Naive thymus-derived CD8-positive, alpha-beta T cell (primary cell): Measurements from ENCODE around the gene AP4S1. TPM values are rescaled to one million over a fixed set of nuclear protein-coding genes. Genes with fewer than 3 reads are reported as not detected.
"Not testable (repeated sequence)": the region's sequence is repeated elsewhere in the genome, so short reads cannot be mapped to it uniquely, and the experiment has no call there.

ENCODE experiments used
- ATAC-seq, 2 donors: fragments of 150-1000 bp; cut with Tn5 transposase in 1 of 2; sonication (Bioruptor Pico), chemical (Tn5 transposase) in 1 of 2; 1 replicate in 1 of 2; 2 replicates in 1 of 2; pipeline ENCODE4 v1.10.0; 2021; ENCODE audit warnings: mild to moderate bottlenecking in 2 of 2, moderate library complexity in 2 of 2
- POLR2A ChIA-PET: fragments of 350-600 bp; sonication (Branson Sonifier 250); formaldehyde crosslinking; loops from one replicate; lab custom pipeline; 2021; ENCODE audit warnings: antibody characterized with exemption; lab: Charles Lee
- DNase-seq, 10 donors: peaks; one replicate each; pipeline versions ENCODE4 v3.0.0 to v3.0.0-alpha.2; 2020 to 2022
- H3K27ac Mint-ChIP-seq, 10 donors: one replicate each; pipeline ENCODE4 v1.8.0; 2020 to 2022; ENCODE audit warnings: mild to moderate bottlenecking in 10 of 10, mixed read lengths in 10 of 10, moderate library complexity in 4 of 10, inconsistent platforms in 1 of 10
- H3K27me3 Mint-ChIP-seq, 5 donors: one replicate each; pipeline ENCODE4 v1.8.0; 2021 to 2022; ENCODE audit warnings: mixed read lengths in 5 of 5
- H3K36me3 Mint-ChIP-seq, 3 donors: one replicate each; pipeline ENCODE4 v1.8.0; 2020 to 2022; ENCODE audit warnings: mixed read lengths in 3 of 3, mild to moderate bottlenecking in 2 of 3, inconsistent platforms in 1 of 3
- H3K4me1 Mint-ChIP-seq, 4 donors: one replicate each; pipeline ENCODE4 v1.8.0; 2021 to 2022; ENCODE audit warnings: mixed read lengths in 4 of 4
- H3K4me3 Mint-ChIP-seq, 10 donors: one replicate each; pipeline ENCODE4 v1.8.0; 2020 to 2022; ENCODE audit warnings: mild to moderate bottlenecking in 10 of 10, mixed read lengths in 10 of 10, moderate library complexity in 6 of 10, inconsistent platforms in 1 of 10
- H3K9me3 Mint-ChIP-seq, 9 donors: one replicate each; pipeline ENCODE4 v1.8.0; 2020 to 2022; ENCODE audit warnings: mixed read lengths in 9 of 9, mild to moderate bottlenecking in 3 of 9, inconsistent platforms in 1 of 9, moderate library complexity in 1 of 9
- polyA plus RNA-seq, 3 donors: library from polyadenylated mRNA; unstranded; fragments of 300-500 nt; fragmentation: Illumina TruSeq; gene quantifications; one replicate each; pipeline ENCODE4 v1.2.3, GENCODE V29; 2021
- total RNA-seq, 8 experiments: library from RNA in 2 of 8; stranded (reverse) in 2 of 8; gene quantifications; one replicate each; pipeline ENCODE4 v1.2.3 and lab custom pipeline; 2021 to 2026

The AP4S1 gene, protein sequence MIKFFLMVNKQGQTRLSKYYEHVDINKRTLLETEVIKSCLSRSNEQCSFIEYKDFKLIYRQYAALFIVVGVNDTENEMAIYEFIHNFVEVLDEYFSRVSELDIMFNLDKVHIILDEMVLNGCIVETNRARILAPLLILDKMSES
- total RNA-seq: 10 to 100 TPM; 19.2 to 22.2 TPM
- polyA plus RNA-seq: 10 to 100 TPM in 1 of 3 donors, 1 to 10 TPM in 2; 6.1 to 11.1 (median 8.3) TPM
- total RNA-seq (lab: John Stamatoyannopoulos, UW): 25.1 to 33.9 (median 27.1) reads per million in 6 experiments

DNA sequence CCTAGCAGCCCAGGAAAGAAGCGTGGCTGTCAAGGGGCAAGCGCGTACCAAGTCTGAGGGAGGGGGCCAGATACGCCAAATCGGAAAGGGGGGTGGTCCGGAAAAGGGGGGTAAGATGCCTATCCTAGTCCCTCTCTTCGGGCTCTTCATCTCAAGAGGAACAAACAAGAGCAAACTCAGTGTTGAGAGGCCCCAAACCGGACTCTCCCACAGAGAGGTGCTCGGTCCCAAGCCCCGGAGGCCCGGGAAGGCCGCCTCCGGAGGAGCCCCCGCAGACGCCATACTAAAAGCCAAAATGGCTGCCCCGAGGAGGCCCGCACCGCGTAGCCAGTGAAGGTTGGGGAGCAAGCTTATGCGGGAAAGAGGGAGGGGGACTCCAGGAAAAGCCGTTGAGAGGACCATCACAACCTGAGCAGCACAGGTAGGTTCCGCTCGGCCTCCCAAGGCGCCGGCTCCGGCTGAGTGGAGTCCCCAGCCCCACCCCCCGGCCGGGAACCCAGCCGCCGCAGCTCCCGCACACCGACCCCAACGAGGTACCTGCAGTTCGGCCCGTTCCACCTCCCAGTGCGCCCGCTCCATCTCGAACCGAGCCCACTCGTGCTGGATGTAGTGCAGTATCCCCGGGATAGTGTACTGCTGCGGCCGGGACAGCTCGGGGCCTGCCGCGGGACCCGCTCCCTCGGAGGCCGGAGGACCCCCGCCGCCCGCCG is at the start of gene AP4S1:
TSS of gene AP4S1 (plus strand) at position 283 of the 710 bp plus-strand sequence. CDS start 40,548 bp downstream, outside the sequence.
- DNase-seq (peak; percentile 26 to 69 (median 48)), ATAC-seq (peak; percentile 39 to 49)
- Mint-ChIP-seq H3K36me3 (peaks cover 0 to 14% (median 0%) of the 10 kb centered on the region in 3 donors), H3K27ac (peak within 1 kb of the TSS; percentile 91 to 98 (median 95)), H3K9me3 (no peaks in the 10 kb centered on the region), H3K27me3 (no peaks in the 10 kb centered on the region), H3K4me1 (peaks cover 34 to 62% (median 56%) of the 10 kb centered on the region in 4 donors), H3K4me3 (peak within 1 kb of the TSS; percentile 89 to 99 (median 96))
- POLR2A ChIA-PET: interaction anchor here (0.6 to 5.4 kb wide), 8 partner anchors 21 to 1914 kb away, joined by 3 to 59 read pairs (median 4); partner anchors contain the start of genes ARHGAP5, DTD2, HEATR5A and HECTD1

DNA sequence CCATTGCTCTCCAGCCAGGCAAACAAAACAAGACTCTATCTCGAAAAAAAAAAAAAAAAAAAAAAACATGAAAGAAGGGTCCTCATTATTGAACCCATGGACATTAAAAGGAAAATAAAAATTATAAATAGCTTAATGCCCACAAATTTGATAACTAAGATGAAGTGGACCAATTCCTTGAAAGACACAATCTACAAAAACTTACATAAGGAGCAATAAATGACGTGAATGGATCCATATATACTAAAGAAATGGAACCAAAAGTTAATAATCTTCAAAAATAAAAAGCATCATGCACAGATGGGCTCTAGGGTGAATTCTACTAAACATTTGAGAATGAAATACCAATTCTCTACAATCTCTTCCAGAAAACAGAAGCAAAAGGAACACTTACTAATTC is 47.7 kb upstream of the AP4S1 start:
- Mint-ChIP-seq H3K36me3 (peaks cover 6 to 11% (median 8%) of the 10 kb centered on the region in 3 donors), H3K9me3 (peaks cover 0 to 6% (median 0%) of the 10 kb centered on the region in 9 donors), H3K4me1 (peaks cover 16 to 58% (median 54%) of the 10 kb centered on the region in 4 donors), H3K4me3 (no peak overlapping the region), H3K27ac (peak overlapping the region in 3 of 10 donors; percentile 4 to 32 (median 14)), H3K27me3 (no peaks in the 10 kb centered on the region)
- no peak for ATAC-seq
- DNase-seq: no peak
- POLR2A ChIA-PET: interaction anchor here (0.7 kb wide), 2 partner anchors 223 to 504 kb away, joined by 3 to 5 read pairs; no protein-coding TSS in a partner anchor

DNA sequence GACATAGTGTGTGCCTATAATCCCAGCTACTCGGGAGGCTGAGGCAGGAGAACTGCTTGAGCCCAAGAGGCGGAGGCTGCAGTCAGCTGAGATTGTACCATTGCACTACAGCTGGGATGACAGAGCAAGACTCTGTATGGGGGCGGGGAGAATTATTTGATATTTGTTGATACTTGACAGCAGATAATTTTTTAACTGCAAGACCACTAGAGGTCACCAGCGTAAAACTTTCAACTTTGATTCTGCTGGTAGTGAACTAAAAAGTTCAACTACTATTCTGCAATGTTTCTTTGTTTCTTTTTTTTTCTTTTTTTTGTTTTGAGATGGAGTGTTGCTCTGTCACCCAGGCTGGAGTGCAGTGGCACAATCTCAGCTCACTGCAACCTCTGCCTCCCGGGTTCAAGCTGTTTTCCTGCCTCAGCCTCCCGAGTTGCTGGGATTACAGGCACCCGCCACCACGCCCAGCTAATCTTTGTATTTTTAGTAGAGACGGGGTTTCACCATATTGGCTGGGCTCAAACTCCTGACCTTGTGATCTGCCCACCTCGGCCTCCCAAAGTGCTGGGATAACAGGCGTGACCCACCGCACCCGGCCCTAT is 45.2 kb upstream of the AP4S1 start:
- H3K4me3 Mint-ChIP-seq, H3K36me3 Mint-ChIP-seq, H3K9me3 Mint-ChIP-seq, H3K27me3 Mint-ChIP-seq, POLR2A ChIA-PET: not testable (repeated sequence)
- H3K27ac Mint-ChIP-seq: peak overlapping the region in 7 of 10 donors; percentile 17 to 81 (median 32)
- ATAC-seq (peak; percentile 84 to 85), DNase-seq (peak in 9 of 10 donors; percentile 2 to 73 (median 49))
- H3K4me1 Mint-ChIP-seq: peaks cover 6 to 44% (median 33%) of the 10 kb centered on the region in 4 donors

DNA sequence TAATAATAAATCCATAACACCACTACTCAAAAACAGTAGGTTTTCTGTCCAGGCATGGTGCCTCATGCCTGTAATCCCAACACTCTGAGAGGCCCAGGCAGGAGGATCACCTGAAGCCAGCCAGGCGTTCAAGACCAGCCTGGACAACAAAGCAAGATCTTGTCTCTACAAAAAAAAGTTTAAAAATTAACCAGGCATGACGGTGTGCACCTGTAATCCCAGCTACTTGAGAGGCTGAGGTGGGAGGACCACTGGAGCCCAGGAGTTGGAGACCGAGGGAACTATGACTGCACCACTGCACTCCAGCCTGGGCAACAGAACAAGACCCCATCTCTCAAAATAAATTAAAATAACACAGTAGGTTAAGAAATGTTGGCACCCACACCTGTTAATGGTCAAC is 44.5 kb upstream of the AP4S1 start:
- Mint-ChIP-seq H3K4me1 (peaks cover 4 to 45% (median 29%) of the 10 kb centered on the region in 4 donors), H3K4me3 (no peak overlapping the region), H3K27me3 (no peaks in the 10 kb centered on the region), H3K9me3 (peaks cover 0 to 5% (median 0%) of the 10 kb centered on the region in 9 donors), H3K36me3 (peaks cover 4 to 9% (median 8%) of the 10 kb centered on the region in 3 donors), H3K27ac (peak overlapping the region in 6 of 10 donors; percentile 21 to 69 (median 38))
- POLR2A ChIA-PET: no interaction called here
- ATAC-seq (no peak), DNase-seq (no peak)

DNA sequence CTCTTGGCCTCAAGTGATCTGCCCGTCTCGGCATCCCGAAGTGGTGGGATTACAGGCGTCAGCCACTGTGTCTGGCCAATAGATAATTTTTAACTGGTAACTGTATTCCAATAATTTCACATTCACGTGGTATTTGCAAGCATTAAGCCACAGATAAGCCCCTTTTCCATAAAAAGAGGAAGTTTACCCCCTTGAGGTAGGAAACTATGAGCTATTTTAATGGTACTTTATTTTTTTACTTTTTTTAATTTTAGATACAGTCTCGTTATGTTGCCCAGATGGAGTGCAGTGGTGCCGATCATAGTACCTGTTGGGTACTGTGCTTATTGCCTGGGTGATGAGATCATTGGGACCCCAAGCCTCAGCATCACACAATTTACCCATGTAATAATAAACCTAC is 42.9 kb upstream of the AP4S1 start:
- peaks cover 0 to 3% (median 3%) of the 10 kb centered on the region in 3 donors for H3K36me3 Mint-ChIP-seq
- DNase-seq (no peak), ATAC-seq (no peak)
- H3K9me3 Mint-ChIP-seq: no peaks in the 10 kb centered on the region
- peaks cover 1 to 47% (median 31%) of the 10 kb centered on the region in 4 donors for H3K4me1 Mint-ChIP-seq
- no peaks in the 10 kb centered on the region for H3K27me3 Mint-ChIP-seq
- POLR2A ChIA-PET: no interaction called here
- H3K27ac Mint-ChIP-seq: peak overlapping the region in 2 of 10 donors; percentile 32 to 33
- H3K4me3 Mint-ChIP-seq: no peak overlapping the region

DNA sequence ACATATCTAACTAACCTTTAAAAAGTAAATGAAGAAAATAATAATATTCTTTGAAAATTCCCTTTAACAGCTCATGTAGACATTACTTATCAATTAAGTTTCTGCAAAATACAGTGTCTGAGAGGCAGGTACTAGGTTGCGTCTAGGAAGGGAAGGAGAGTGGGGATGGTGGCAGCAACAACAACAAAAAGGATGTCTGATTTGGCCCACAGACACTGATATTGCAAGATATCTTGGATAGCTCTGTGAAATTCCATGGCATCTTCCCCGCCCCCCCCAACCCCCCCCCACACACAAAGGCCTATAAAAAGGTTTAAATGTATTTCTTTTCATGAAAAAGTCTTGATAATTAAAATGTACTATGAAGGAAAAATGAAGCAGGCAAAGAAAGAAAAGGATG is 41.6 kb upstream of the AP4S1 start:
- H3K27me3 Mint-ChIP-seq: no peaks in the 10 kb centered on the region
- ATAC-seq: no peak
- H3K36me3 Mint-ChIP-seq: peaks cover 0 to 5% (median 3%) of the 10 kb centered on the region in 3 donors
- no peaks in the 10 kb centered on the region for H3K9me3 Mint-ChIP-seq
- H3K4me1 Mint-ChIP-seq: peaks cover 4 to 51% (median 26%) of the 10 kb centered on the region in 4 donors
- H3K4me3 Mint-ChIP-seq: no peak overlapping the region
- POLR2A ChIA-PET: interaction anchor here (0.7 kb wide), 1 partner anchor 1330 kb away, joined by 7 read pairs; no protein-coding TSS in a partner anchor
- no peak for DNase-seq
- H3K27ac Mint-ChIP-seq: peak overlapping the region in 1 of 10 donors; percentile 32

DNA sequence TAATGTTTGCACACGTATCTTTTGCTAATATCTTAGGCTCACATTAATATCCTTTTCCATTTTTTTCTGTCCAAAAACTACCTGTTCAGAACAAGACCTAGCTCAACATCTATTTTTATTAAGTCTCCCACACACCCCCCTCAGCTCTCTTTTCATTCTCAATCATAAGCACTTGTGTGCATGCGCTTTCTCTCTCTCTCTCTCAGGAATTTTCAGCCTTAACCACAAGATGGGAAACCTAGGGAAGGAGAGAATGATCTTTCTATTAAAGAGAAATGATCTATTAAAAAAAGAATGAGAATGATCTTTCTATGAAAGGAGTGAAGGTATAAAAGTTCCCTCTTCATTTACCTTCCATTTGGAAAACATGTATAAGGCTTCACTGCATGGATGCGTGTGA is 39.7 kb upstream of the AP4S1 start:
- no peaks in the 10 kb centered on the region for H3K9me3 Mint-ChIP-seq
- no peak for DNase-seq
- H3K4me3 Mint-ChIP-seq: no peak overlapping the region
- H3K27ac Mint-ChIP-seq: peak overlapping the region in 1 of 10 donors; percentile 46
- H3K4me1 Mint-ChIP-seq: peaks cover 10 to 58% (median 33%) of the 10 kb centered on the region in 4 donors
- ATAC-seq: no peak
- POLR2A ChIA-PET: no interaction called here
- peaks cover 0 to 5% (median 3%) of the 10 kb centered on the region in 3 donors for H3K36me3 Mint-ChIP-seq
- no peaks in the 10 kb centered on the region for H3K27me3 Mint-ChIP-seq

DNA sequence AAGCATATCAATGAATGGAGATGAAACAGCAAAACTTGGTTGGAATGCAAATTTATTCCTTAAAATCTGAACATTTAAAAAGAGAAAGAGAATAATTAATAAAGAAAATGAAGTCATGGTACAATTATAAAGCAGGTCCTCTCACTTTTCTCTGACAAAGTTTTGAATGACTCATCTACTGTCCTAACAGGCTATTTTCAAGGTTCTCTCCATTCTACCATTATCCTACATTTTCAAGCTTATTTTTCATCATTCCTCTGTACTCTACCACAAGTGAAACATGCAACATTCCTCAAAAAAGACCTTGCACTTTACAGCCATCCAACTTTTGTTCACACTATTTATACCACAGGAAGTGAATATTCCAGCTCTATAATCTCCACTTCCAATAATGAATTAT is 36.9 kb upstream of the AP4S1 start:
- POLR2A ChIA-PET: no interaction called here
- Mint-ChIP-seq H3K27me3 (no peaks in the 10 kb centered on the region), H3K27ac (peak overlapping the region in 4 of 10 donors; percentile 5 to 66 (median 45))

DNA sequence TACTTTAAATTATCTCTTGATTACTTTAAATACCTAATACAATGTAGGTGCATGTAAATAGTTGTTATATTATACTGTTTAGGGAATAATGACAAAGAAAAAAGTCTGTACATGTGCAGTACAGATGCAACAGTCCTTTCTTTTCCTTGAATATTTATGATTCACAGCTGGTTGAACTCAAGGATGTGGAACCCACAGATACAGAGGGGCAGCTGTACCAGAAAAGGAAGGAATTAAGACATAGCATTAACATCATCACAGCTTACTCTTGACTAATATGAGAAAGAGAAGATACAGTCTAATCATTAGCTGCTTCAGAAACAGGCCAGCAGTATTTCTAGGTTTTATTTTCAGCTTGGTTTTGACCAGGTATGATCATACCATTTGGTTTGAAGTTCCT is 34.7 kb upstream of the AP4S1 start:
- Mint-ChIP-seq H3K9me3 (no peaks in the 10 kb centered on the region), H3K36me3 (peaks cover 0 to 2% (median 1%) of the 10 kb centered on the region in 3 donors), H3K27me3 (no peaks in the 10 kb centered on the region), H3K4me1 (peaks cover 23 to 67% (median 58%) of the 10 kb centered on the region in 4 donors), H3K4me3 (no peak overlapping the region), H3K27ac (peak overlapping the region in 1 of 10 donors; percentile 14)
- no peak for DNase-seq
- no peak for ATAC-seq
- POLR2A ChIA-PET: no interaction called here

More for the DNA sequence above, 36.9 kb upstream of the AP4S1 start:
- ATAC-seq (no peak), DNase-seq (no peak)
- Mint-ChIP-seq H3K4me1 (peaks cover 17 to 63% (median 46%) of the 10 kb centered on the region in 4 donors), H3K9me3 (no peaks in the 10 kb centered on the region), H3K36me3 (peaks cover 0 to 5% (median 3%) of the 10 kb centered on the region in 3 donors), H3K4me3 (no peak overlapping the region)

DNA sequence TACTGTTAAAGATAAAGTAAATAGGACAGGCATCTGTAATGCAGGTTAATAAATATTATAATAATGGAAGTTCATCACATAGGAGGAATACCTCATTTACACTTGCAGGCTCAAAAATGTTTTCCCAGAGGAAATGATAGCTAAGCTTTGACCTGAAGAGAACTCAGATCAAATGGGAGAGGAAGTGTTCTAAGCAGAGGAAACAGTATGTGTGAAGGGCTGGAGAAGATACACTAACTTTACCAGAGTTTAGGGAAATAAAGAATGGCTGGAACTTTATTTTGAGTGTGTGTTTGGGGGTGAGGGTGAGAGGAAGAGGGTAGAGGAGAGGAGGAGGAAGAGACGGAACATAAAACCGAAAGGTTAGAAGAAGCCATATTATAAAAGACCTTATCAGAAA is 34.0 kb upstream of the AP4S1 start:
- DNase-seq (no peak), ATAC-seq (no peak)
- H3K27me3 Mint-ChIP-seq: no peaks in the 10 kb centered on the region
- no peaks in the 10 kb centered on the region for H3K9me3 Mint-ChIP-seq
- peak overlapping the region in 3 of 10 donors; percentile 12 to 63 (median 55) for H3K4me3 Mint-ChIP-seq
- peaks cover 25 to 70% (median 63%) of the 10 kb centered on the region in 4 donors for H3K4me1 Mint-ChIP-seq
- POLR2A ChIA-PET: no interaction called here
- peaks cover 0 to 2% (median under 1%) of the 10 kb centered on the region in 3 donors for H3K36me3 Mint-ChIP-seq
- H3K27ac Mint-ChIP-seq: peak overlapping the region in 3 of 10 donors; percentile 14 to 56 (median 42)

DNA sequence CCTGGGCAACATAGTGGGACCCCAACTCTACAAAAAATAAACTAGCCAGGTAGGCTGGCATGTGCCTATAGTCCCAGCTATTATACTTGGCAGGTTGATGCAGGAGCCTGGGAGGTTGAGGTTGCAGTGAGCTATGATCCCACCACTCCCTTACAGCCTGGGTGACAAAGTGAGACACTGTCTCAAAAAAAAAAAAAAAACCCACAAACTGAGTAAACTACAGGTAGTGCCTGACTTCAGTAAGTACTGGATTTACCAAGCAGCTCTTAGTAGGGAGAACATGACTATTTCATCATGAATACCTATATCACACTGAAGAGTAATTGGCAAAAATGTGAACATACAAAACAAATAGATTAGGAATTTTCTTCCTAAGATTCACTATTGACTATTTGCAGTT is 32.4 kb upstream of the AP4S1 start:
- no peak for DNase-seq
- Mint-ChIP-seq H3K27me3 (no peaks in the 10 kb centered on the region), H3K27ac (no peak overlapping the region), H3K9me3 (peaks cover 0 to 5% (median 0%) of the 10 kb centered on the region in 9 donors), H3K36me3 (peaks cover 0 to 11% (median 7%) of the 10 kb centered on the region in 3 donors), H3K4me3 (no peak overlapping the region), H3K4me1 (peaks cover 28 to 73% (median 66%) of the 10 kb centered on the region in 4 donors)
- POLR2A ChIA-PET: interaction anchor here (0.6 to 0.9 kb wide), 3 partner anchors 33 to 1601 kb away, joined by 3 to 5 read pairs (median 3); partner anchors contain the start of gene STRN3
- no peak for ATAC-seq
